Heart left ventricle (tissue), 13 donors: ENCODE measurements around the gene GZMM.

Source experiments
- POLR2A ChIP-seq, 2 donors: fragments of 450-650 bp; IDR thresholded peaks; one replicate each; pipeline ENCODE4 v1.6.1; 2017; ENCODE audit warnings: antibody characterized with exemption in 2 of 2, mild to moderate bottlenecking in 2 of 2, moderate library complexity in 2 of 2
- TF ChIP-seq, protein P1 (sequence below), 12 donors: fragments of 200-600 bp; sonication (generic) in 4 of 12; IDR thresholded peaks; one replicate each; pipeline versions ENCODE4 v1.5.0 to v1.8.0; 2018 to 2022; ENCODE audit warnings: antibody characterized with exemption in 12 of 12, mild to moderate bottlenecking in 5 of 12
- donor health status: ischemic (EF 13 %, LVEDD 7.1; RV severe dilation, severe dysfunction).
- donor health status: DM: no; HTN: yes; CAD: no.
- donor health status: DM: no; HTN: no; CAD: no.
- donor health status: ischemic (EF 25% LVEDD 6.9; RV normal size, moderate dysfunction).
- donor health status: ischemic (EF 25% LVEDD 5.7; RV mildly dilated, moderate dysfunction).
- donor health status: ischemic (EF 35%, LVEDD 5.7; RV mildly dilated, moderate dysfunction).
- donor health status: nonischemic (EF 11% LVEDD 7.7; RV severe dilation, severe dysfunction).
- donor health status: DM: yes; HTN: yes; CAD: no.
- donor health status: PGD.
- donor health status: ischemic (EF 29% LVEDD 5.4; RV normal size, mild dysfunction).
- donor health status: nonischemic (EF 23%, LVEDD 6.1; RV moderate dilation, normal function).

DNA sequence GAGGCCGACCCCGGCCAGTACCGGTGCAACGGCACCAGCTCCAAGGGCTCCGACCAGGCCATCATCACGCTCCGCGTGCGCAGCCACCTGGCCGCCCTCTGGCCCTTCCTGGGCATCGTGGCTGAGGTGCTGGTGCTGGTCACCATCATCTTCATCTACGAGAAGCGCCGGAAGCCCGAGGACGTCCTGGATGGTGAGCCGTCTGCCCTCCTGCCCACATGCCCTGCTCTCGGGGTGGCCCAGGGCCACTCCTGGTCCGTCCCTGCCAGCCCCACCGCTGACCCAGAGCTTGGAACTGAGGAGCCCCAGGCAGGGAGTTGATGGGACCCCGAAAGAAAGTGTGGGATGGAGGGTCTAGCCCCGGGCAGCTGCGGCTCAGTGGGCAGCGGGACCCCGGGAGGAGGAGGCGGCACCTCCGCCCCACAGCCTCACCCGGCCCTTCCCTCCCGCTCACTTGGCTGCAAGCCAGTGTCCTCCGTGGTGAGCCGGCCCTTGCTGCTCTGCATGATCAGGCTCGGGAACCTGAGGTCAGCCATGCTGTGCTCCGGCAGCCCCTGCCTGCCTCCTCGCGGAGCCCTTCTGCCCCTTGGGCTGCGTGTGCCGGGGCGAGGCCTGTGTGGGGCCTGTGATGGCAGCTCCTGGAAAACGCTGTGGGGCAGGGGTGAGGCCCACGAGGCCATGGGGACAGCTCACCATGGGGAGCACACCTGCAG lies 37.7 kb downstream of the GZMM start:
- TF ChIP-seq, protein P1, sequence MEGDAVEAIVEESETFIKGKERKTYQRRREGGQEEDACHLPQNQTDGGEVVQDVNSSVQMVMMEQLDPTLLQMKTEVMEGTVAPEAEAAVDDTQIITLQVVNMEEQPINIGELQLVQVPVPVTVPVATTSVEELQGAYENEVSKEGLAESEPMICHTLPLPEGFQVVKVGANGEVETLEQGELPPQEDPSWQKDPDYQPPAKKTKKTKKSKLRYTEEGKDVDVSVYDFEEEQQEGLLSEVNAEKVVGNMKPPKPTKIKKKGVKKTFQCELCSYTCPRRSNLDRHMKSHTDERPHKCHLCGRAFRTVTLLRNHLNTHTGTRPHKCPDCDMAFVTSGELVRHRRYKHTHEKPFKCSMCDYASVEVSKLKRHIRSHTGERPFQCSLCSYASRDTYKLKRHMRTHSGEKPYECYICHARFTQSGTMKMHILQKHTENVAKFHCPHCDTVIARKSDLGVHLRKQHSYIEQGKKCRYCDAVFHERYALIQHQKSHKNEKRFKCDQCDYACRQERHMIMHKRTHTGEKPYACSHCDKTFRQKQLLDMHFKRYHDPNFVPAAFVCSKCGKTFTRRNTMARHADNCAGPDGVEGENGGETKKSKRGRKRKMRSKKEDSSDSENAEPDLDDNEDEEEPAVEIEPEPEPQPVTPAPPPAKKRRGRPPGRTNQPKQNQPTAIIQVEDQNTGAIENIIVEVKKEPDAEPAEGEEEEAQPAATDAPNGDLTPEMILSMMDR (IDR thresholded peaks at IDR 0.05): no peak
- TF ChIP-seq POLR2A (IDR thresholded peaks at IDR 0.05): no peak
